Epithelial cell of esophagus (primary cell): ENCODE results near the gene AGPAT3.
"Not testable (repeated sequence)": the region's sequence is repeated elsewhere in the genome, so short reads cannot be mapped to it uniquely, and the experiment has no call there.

Experiments
- DNase-seq: peaks from one replicate; pipeline ENCODE4 v3.0.0; 2010; ENCODE audit warnings: low read depth
- H3K4me3 ChIP-seq: 2 replicates; pipeline ENCODE4 v1.5.1; 2011; ENCODE audit warnings: mild to moderate bottlenecking, low read length, control low read depth
- TF ChIP-seq, protein P1 (sequence below): IDR thresholded peaks from 2 replicates; pipeline ENCODE4 v1.5.1; 2011; ENCODE audit warnings: low read depth, mild to moderate bottlenecking, low read length, control low read depth, inconsistent platforms; ENCODE audit not compliant: insufficient read depth; ENCODE audit errors: missing control alignments

AGPAT3 gene

DNA sequence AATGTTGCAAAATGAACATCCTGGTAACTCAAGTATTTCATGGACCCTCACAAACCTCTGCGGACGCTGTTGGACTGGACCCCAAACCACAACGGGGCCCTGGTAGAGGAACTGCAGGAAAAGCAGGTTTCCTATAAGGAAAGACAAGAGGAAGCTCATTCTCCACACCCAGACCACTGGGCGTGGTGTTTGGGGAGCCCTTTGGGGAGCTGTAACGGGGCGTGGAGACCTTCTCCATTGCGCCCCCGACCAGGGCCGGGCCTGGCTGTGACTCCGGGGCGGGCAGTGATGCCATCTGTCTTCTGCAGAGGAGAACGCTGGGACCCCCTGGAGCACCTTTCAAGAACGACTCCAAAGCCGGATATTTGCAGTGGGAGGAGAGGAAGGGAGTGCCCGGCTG is 30.0 kb upstream of the AGPAT3 start:
- TF ChIP-seq, protein P1, sequence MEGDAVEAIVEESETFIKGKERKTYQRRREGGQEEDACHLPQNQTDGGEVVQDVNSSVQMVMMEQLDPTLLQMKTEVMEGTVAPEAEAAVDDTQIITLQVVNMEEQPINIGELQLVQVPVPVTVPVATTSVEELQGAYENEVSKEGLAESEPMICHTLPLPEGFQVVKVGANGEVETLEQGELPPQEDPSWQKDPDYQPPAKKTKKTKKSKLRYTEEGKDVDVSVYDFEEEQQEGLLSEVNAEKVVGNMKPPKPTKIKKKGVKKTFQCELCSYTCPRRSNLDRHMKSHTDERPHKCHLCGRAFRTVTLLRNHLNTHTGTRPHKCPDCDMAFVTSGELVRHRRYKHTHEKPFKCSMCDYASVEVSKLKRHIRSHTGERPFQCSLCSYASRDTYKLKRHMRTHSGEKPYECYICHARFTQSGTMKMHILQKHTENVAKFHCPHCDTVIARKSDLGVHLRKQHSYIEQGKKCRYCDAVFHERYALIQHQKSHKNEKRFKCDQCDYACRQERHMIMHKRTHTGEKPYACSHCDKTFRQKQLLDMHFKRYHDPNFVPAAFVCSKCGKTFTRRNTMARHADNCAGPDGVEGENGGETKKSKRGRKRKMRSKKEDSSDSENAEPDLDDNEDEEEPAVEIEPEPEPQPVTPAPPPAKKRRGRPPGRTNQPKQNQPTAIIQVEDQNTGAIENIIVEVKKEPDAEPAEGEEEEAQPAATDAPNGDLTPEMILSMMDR = no peak
- H3K4me3 ChIP-seq = no peak overlapping the region
- DNase-seq = no peak

DNA sequence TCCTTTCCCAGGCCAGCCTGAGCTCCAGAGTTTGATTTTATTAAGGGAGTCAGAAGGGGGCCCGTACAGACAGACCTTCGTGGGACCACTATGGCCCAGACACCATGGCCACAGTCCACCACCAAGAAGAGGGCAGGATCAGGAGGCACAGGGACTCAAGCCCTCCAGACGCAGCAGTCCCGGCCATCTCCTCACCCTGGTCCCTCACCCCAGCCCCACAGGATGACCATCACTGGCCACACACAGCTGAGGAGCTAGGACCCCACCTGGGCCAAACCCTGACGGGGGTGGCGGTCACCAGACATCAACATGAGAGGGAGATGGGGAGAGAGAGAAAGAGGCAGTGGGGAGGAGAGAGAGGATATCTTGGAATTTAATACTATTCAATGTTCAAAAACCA is 29.2 kb upstream of the AGPAT3 start:
- DNase-seq = no peak
- TF ChIP-seq, protein P1 = no peak
- no peak overlapping the region for H3K4me3 ChIP-seq

DNA sequence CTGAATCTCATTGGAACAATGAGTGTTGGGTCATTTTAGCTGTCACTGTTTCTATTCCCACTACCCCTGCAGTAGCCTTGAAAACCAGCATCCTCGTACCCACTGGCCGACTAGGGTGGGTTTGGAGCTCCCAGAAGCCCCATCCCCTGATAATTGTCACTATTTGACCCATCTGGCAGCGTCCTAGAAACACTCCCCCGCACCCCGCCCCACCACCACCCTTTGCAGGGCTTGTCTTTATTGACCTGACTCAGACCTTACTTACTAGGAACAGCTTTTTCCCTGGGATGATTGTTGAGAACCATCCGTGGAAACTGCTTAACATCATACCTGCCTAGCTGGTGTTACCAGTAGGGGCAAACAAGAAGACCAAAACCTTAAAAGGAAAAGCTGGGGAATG is 28.4 kb upstream of the AGPAT3 start:
- TF ChIP-seq, protein P1 = no peak
- no peak overlapping the region for H3K4me3 ChIP-seq
- DNase-seq = no peak

DNA sequence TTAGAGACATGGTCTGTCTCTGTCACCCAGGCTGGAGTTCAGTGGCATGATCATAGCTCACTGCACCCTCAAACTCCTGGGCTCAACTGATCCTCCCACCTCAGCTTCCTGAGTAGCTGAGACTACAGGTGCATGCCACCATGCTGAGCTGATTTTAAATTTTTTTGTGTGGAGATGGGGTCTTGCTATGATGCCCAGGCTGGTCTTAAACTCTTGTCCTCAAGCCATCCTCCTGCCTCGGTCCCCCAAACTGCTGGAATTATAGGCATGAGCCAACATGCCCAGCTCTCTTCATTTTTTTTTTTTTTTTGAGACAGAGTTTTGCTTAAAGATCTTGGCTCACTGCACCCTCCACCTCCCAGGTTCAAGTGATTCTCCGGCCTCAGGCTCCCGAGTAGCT is 24.8 kb upstream of the AGPAT3 start:
- H3K4me3 ChIP-seq = no peak overlapping the region
- TF ChIP-seq, protein P1 = no peak
- DNase-seq = no peak

DNA sequence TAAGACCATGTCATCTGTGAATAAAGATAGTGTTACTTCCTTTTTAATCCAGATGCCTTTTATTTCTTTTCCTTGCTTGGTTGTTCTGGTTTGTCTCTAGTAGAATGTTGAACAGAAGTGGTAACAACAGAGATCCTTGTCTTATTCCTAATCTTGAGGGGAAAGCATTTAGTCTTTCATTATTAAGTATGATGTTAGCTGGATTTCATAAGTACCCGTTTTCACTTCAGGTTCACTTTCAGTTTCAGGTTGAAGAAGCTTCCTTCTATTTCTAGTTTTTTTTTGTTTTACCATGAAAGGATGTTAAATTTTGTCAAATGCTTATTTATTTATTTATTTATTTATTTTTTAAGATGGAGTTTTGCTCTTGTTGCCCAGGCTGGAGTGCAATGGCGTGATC is 22.3 kb upstream of the AGPAT3 start:
- DNase-seq = no peak
- H3K4me3 ChIP-seq = no peak overlapping the region
- TF ChIP-seq, protein P1 = no peak

DNA sequence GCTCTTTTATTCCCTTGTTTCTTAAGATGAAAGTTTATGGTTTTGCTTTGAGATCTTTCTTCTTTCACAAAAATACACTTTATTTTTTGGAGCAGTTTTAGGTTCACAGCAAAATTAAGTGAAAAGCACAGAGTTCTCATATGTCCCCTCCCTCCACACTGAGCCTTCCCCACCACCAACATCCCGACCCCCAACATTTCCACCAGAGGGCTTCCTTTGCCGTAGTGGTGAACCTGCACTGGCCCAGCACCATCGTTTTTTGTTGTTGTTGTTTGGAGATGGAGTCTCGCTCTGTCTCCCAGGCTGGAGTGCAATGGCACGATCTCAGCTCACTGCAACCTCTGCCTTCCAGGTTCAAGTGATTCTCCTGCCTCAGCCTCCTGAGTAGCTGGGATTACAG is 20.1 kb upstream of the AGPAT3 start:
- not testable (repeated sequence) for DNase-seq, H3K4me3 ChIP-seq

DNA sequence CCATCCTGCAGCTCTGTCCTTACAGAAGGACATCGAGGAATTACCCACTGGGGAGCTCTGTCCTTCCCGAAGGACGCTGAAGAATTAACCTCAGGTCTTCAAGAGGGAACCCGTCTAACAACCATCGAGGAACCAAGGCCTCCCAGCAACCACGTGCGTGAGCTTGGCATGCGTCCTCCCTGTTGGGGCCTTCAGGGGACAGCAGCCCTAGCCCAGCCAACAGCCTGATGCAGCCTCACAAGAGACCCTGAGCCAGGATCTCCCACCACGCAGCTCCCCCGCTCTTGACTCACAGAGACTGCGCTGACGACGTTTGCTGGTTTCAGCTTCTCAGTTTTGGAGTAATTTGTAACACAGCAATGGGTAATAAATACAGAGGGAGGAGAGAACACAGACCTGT is 19.6 kb upstream of the AGPAT3 start:
- TF ChIP-seq, protein P1 = no peak
- no peak for DNase-seq
- no peak overlapping the region for H3K4me3 ChIP-seq

DNA sequence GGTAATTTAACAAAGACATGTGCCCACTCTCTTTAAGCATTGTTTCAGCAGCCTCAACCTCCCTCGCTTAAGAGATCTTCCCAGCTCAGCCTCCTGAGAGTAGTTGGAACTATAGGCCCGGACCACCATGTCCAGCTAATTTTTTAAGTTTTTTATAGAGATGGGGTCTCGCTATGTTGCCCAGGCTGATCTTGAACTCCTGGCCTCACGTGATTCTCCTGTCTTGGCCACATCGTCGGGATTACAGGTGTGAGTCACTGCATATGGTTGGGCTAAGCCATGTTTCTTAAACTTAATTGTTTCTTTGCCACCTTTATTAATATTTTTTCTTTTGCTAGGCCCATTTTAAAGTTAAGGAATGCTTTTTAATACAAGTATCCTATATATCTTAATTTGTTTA is 18.6 kb upstream of the AGPAT3 start:
- TF ChIP-seq, protein P1 = no peak
- H3K4me3 ChIP-seq = no peak overlapping the region
- no peak for DNase-seq
